ENCODE measurements around the gene CLDN6. TPM values are rescaled to one million over a fixed set of nuclear protein-coding genes. Genes with fewer than 3 reads are reported as not detected.

The CLDN6 gene
- total RNA-seq, 5 donors from 2014 or later (not counting 1 experiment from before 2014, with no cell fraction given), result 0.30 to 1.1 (median 0.85) TPM; not detected in 2

DNA sequence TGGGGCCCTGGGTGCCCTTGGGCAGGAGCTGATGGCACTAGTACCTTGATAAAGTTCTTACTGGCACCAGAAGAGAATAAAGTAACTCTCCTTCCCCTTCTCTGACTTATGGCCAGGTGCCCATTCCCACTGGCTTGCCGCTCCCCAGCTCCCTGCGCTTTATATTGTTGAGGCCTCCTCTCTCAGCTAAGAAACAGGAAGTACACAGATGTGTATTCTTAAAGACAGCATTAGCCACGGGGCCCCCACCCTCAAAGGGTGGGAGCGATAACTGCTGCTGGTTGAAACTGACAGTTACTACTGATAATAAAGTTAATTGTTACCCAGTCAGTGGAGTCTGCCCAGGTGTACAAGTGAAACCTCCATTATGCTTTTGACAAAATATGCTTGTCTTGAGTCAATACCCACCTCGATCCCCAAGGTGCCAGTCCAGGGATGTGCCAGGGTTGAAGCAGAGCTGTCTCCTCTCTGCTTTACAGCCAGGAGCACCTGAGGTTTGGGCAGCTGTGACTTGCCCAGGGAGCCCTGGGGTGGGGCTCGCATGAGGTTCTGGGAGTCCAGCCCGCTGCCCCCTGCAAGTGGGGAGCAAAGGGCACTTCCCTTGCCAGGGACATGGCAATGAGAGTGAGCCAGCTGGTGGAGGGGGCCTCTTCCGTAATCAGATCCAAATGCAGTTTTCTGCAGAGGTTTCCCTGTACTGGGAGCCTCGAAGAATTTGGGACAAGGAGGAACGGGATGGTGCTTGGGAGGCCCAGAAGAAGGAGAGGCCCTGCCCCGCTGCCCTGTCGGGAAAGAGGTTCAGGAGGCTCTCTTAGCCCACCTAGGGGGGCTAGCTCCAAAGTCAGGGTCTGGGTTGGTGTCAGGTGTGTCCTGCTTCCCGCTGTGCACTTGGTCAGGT, 10.7 kb downstream of the CLDN6 start:
- WGBS (ENCODE audit: insufficient coverage), result 64% methylated on average over 8 of the region's 13 CpGs
- H3K27ac ChIP-seq (ENCODE audit: low read length), result no peak overlapping the region
- H3K4me1 ChIP-seq (ENCODE audit: control insufficient read depth in 1 of 2, extremely low read depth in 1 of 2, insufficient read depth in 2 of 2, low read length in 2 of 2), result peaks cover 20 to 41% of the 10 kb centered on the region in 2 experiments
- Mint-ChIP-seq H3K27ac (no peak overlapping the region), H3K36me3 (no peaks in the 10 kb centered on the region), H3K27me3 (peaks cover 0 to 18% of the 10 kb centered on the region in 2 donors), H3K4me3 (peak overlapping the region in 2 of 3 donors; percentile 25 to 78), H3K9me3 (no peaks in the 10 kb centered on the region), H3K4me1 (peaks cover 23 to 32% (median 30%) of the 10 kb centered on the region in 3 donors)
- no peaks in the 10 kb centered on the region for H3K36me3 ChIP-seq (ENCODE audit: control insufficient read depth in 2 of 2, extremely low read depth in 1 of 2, insufficient read depth in 1 of 2, low read length in 1 of 2)
- ChIA-PET CTCF (interaction anchor here in 1 of 2 donors (0.6 to 1.3 kb wide), 4 partner anchors 13 to 96 kb away, joined by 3 to 6 read pairs (median 3); no protein-coding TSS in a partner anchor), POLR2A (no interaction called here)
- DNase-seq (no peak), ATAC-seq (replicated peaks in 1 of 4) (no peak)
- H3K4me3 ChIP-seq (ENCODE audit: control insufficient read depth in 1 of 2, extremely low read depth in 1 of 2, low read length in 1 of 2), result peak overlapping the region in 1 of 2 donors; percentile 62
- H3K9me3 ChIP-seq, result no peaks in the 10 kb centered on the region
- H3K27me3 ChIP-seq (replicated peaks in 1 of 2; ENCODE audit: control insufficient read depth in 2 of 2, extremely low read depth in 1 of 2, insufficient read depth in 2 of 2, low read length in 1 of 2), result peaks cover 0 to 55% of the 10 kb centered on the region in 2 experiments

DNA sequence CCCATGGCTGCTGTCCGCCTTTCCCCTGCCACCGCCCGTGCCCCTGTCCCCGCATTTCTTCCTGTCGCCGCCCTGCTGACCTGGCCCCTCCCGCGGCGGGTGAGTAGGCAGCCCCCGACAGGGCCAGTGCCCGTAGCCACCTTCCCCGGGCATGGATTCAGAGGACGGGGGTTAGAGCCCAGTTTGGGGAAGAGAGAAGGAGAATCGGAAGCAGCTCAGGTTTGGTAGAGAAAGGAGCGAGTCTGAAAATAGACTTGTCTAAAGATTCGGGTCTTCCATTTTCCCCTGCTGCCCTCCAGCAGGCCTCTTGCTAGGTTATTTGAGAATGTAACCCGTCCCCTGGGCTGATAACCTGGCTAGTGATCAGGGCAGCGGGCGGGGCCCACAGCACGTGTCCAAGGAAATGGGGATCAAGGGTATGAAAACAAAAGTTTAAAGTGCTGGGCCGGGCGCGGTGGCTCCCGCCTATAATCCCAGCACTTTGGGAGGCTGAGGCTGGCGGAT, 13.2 kb downstream of the CLDN6 start:
- H3K36me3 Mint-ChIP-seq, result no peaks in the 10 kb centered on the region
- peaks cover 23 to 30% (median 30%) of the 10 kb centered on the region in 3 donors for H3K4me1 Mint-ChIP-seq
- Histone ChIP-seq H3K27ac (ENCODE audit: low read length) (no peak overlapping the region), H3K9me3 (no peaks in the 10 kb centered on the region), H3K4me3 (ENCODE audit: control insufficient read depth in 1 of 2, extremely low read depth in 1 of 2, low read length in 1 of 2) (no peak overlapping the region), H3K27me3 (replicated peaks in 1 of 2; ENCODE audit: control insufficient read depth in 2 of 2, extremely low read depth in 1 of 2, insufficient read depth in 2 of 2, low read length in 1 of 2) (peaks cover 0 to 50% of the 10 kb centered on the region in 2 experiments), H3K36me3 (ENCODE audit: control insufficient read depth in 2 of 2, extremely low read depth in 1 of 2, insufficient read depth in 1 of 2, low read length in 1 of 2) (no peaks in the 10 kb centered on the region), H3K4me1 (ENCODE audit: control insufficient read depth in 1 of 2, extremely low read depth in 1 of 2, insufficient read depth in 2 of 2, low read length in 2 of 2) (peaks cover 20 to 36% of the 10 kb centered on the region in 2 experiments)
- H3K4me3 Mint-ChIP-seq, result peak overlapping the region; percentile 58 to 71 (median 68)
- no peak for DNase-seq
- CTCF ChIA-PET, result interaction anchor here (0.6 to 1.6 kb wide), 3 partner anchors 23 to 27 kb away, joined by 5 to 7 read pairs (median 6); no protein-coding TSS in a partner anchor
- H3K9me3 Mint-ChIP-seq, result no peaks in the 10 kb centered on the region
- 22% methylated on average over 15 of the region's 25 CpGs for WGBS (ENCODE audit: insufficient coverage)
- ATAC-seq (replicated peaks in 1 of 4), result no peak
- no peak overlapping the region for H3K27ac Mint-ChIP-seq
- peaks cover 3 to 20% of the 10 kb centered on the region in 2 donors for H3K27me3 Mint-ChIP-seq
- POLR2A ChIA-PET, result interaction anchor here in 1 of 2 donors (0.7 kb wide), 1 partner anchor 170 kb away, joined by 7 read pairs; no protein-coding TSS in a partner anchor

DNA sequence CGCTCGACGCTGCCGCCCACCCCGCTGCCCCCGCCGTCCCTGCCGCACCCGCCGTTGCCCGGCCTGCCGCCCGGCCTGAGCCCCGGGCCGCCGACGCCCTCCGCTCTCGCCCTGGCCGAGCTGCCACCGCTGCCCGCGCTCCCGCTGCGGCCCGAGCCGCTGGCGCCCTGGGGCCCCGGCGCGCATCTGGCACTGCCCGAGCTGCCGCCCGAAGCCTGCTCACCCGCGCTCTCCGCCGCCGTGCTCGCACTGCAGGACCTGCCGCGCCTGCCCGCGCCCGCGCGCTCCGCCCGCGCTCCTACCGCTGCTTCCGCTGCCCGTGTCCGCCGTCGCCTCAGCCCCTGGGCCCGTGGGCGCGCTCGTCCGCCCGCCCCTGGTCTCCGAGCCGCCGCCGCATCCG, 13.7 kb downstream of the CLDN6 start:
- Mint-ChIP-seq H3K27me3 (peaks cover 3 to 20% of the 10 kb centered on the region in 2 donors), H3K9me3 (no peaks in the 10 kb centered on the region), H3K4me1 (peaks cover 23 to 30% (median 30%) of the 10 kb centered on the region in 3 donors), H3K27ac (no peak overlapping the region), H3K4me3 (peak overlapping the region in 1 of 3 donors; percentile 75), H3K36me3 (no peaks in the 10 kb centered on the region)
- H3K27ac ChIP-seq (ENCODE audit: low read length), result no peak overlapping the region
- ATAC-seq (replicated peaks in 1 of 4) (peak; percentile 1 to 23 (median 12)), DNase-seq (peak in 1 of 35 experiments; percentile 38)
- ChIA-PET POLR2A (interaction anchor here in 1 of 2 donors (0.5 kb wide), 1 partner anchor 18 kb away, joined by 3 read pairs; no protein-coding TSS in a partner anchor), CTCF (interaction anchor here (0.7 to 1.6 kb wide), 7 partner anchors 18 to 177 kb away, joined by 3 to 29 read pairs (median 5); no protein-coding TSS in a partner anchor)
- peaks cover 20 to 36% of the 10 kb centered on the region in 2 experiments for H3K4me1 ChIP-seq (ENCODE audit: control insufficient read depth in 1 of 2, extremely low read depth in 1 of 2, insufficient read depth in 2 of 2, low read length in 2 of 2)
- H3K36me3 ChIP-seq (ENCODE audit: control insufficient read depth in 2 of 2, extremely low read depth in 1 of 2, insufficient read depth in 1 of 2, low read length in 1 of 2), result no peaks in the 10 kb centered on the region
- WGBS (ENCODE audit: insufficient coverage), result under 1% methylated on average over 66 of the region's 67 CpGs
- no peak overlapping the region for H3K4me3 ChIP-seq (ENCODE audit: control insufficient read depth in 1 of 2, extremely low read depth in 1 of 2, low read length in 1 of 2)
- H3K9me3 ChIP-seq, result no peaks in the 10 kb centered on the region
- peaks cover 0 to 48% of the 10 kb centered on the region in 2 experiments for H3K27me3 ChIP-seq (replicated peaks in 1 of 2; ENCODE audit: control insufficient read depth in 2 of 2, extremely low read depth in 1 of 2, insufficient read depth in 2 of 2, low read length in 1 of 2)

DNA sequence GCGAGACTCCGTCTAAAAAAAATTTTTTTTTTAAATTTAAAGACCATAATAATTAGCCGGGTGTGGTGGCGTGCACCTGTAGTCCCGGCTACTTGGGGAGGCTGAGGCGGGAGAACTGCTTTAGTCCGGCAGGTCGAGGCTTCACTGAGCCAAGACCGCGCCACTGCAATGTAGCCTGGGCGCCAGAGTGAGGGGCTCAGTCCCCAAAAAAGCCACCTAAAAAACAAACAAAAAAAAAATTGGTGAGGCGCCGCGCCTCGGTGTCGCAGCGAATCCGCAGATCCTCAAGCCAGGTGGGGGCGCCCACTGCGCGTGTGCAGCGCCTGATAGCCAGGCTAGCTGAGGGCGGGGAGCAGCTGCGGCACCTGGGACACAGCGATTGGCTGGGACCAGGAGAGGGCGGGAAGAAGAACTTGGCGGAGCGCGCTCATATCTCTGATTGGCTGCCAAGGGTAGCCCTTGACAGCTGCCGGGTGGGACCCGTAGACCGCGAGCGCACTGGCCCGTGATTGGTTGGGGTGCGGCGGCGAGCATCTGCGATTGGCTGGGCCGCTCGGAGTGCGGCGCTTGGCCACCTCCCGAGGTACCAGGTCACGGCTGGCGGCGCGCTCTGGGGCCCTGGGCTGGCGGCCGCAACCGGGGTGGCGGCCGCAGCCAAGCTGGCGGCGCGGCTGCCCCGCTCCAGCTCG, 14.3 kb downstream of the CLDN6 start:
- 7% methylated on average over 51 of the region's 58 CpGs for WGBS (ENCODE audit: insufficient coverage)
- POLR2A ChIA-PET, result interaction anchor here in 1 of 2 donors (0.5 kb wide), 1 partner anchor 18 kb away, joined by 3 read pairs; no protein-coding TSS in a partner anchor
- H3K9me3 ChIP-seq, result no peaks in the 10 kb centered on the region
- peaks cover 0 to 52% of the 10 kb centered on the region in 2 experiments for H3K27me3 ChIP-seq (replicated peaks in 1 of 2; ENCODE audit: control insufficient read depth in 2 of 2, extremely low read depth in 1 of 2, insufficient read depth in 2 of 2, low read length in 1 of 2)
- DNase-seq (peak; percentile 82 to 98 (median 95)), ATAC-seq (replicated peaks in 1 of 4) (peak; percentile 97 to 99 (median 98))
- Mint-ChIP-seq H3K27ac (no peak overlapping the region), H3K27me3 (peaks cover 3 to 20% of the 10 kb centered on the region in 2 donors), H3K36me3 (no peaks in the 10 kb centered on the region), H3K9me3 (no peaks in the 10 kb centered on the region), H3K4me1 (peaks cover 21 to 28% (median 28%) of the 10 kb centered on the region in 3 donors), H3K4me3 (peak overlapping the region; percentile 60 to 75 (median 72))
- no peak overlapping the region for H3K4me3 ChIP-seq (ENCODE audit: control insufficient read depth in 1 of 2, extremely low read depth in 1 of 2, low read length in 1 of 2)
- H3K36me3 ChIP-seq (ENCODE audit: control insufficient read depth in 2 of 2, extremely low read depth in 1 of 2, insufficient read depth in 1 of 2, low read length in 1 of 2), result no peaks in the 10 kb centered on the region
- peaks cover 19 to 30% of the 10 kb centered on the region in 2 experiments for H3K4me1 ChIP-seq (ENCODE audit: control insufficient read depth in 1 of 2, extremely low read depth in 1 of 2, insufficient read depth in 2 of 2, low read length in 2 of 2)
- CTCF ChIA-PET, result interaction anchor here (0.6 to 1.6 kb wide), 9 partner anchors 19 to 177 kb away, joined by 3 to 29 read pairs (median 3); no protein-coding TSS in a partner anchor
- H3K27ac ChIP-seq (ENCODE audit: low read length), result no peak overlapping the region

DNA sequence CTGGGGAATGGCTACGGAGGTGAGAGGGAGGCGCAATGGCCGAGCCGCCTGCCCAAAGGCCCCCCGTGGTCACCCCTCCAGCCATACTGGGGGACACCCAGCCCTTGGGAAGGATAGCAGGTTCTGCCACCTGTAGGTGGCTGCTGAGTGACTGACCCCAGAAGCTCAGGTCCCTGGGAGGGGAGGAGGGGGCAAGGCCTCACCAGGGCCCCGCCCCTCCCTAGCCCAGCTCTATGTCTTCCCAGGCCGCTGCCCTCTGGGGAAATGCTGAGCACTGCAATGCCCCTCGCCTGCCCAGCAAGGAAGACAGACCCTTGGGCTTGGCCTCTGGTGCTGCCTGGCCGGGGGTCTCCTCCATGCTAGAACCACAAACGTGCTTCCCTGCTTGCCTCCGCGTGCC, 16.7 kb downstream of the CLDN6 start:
- Mint-ChIP-seq H3K27me3 (peaks cover 3 to 13% of the 10 kb centered on the region in 2 donors), H3K27ac (no peak overlapping the region), H3K9me3 (no peaks in the 10 kb centered on the region), H3K4me1 (peaks cover 0 to 5% (median 5%) of the 10 kb centered on the region in 3 donors), H3K4me3 (no peak overlapping the region), H3K36me3 (no peaks in the 10 kb centered on the region)
- peaks cover 0 to 54% of the 10 kb centered on the region in 2 experiments for H3K27me3 ChIP-seq (replicated peaks in 1 of 2; ENCODE audit: control insufficient read depth in 2 of 2, extremely low read depth in 1 of 2, insufficient read depth in 2 of 2, low read length in 1 of 2)
- no peak for ATAC-seq (replicated peaks in 1 of 4)
- no peak for DNase-seq
- peaks cover 0 to 9% of the 10 kb centered on the region in 2 experiments for H3K4me1 ChIP-seq (ENCODE audit: control insufficient read depth in 1 of 2, extremely low read depth in 1 of 2, insufficient read depth in 2 of 2, low read length in 2 of 2)
- no peaks in the 10 kb centered on the region for H3K36me3 ChIP-seq (ENCODE audit: control insufficient read depth in 2 of 2, extremely low read depth in 1 of 2, insufficient read depth in 1 of 2, low read length in 1 of 2)
- H3K4me3 ChIP-seq (ENCODE audit: control insufficient read depth in 1 of 2, extremely low read depth in 1 of 2, low read length in 1 of 2), result no peak overlapping the region
- POLR2A ChIA-PET, result interaction anchor here in 1 of 2 donors (0.6 kb wide), 1 partner anchor 155 kb away, joined by 3 read pairs; no protein-coding TSS in a partner anchor
- CTCF ChIA-PET, result no interaction called here
- H3K27ac ChIP-seq (ENCODE audit: low read length), result no peak overlapping the region
- H3K9me3 ChIP-seq, result no peaks in the 10 kb centered on the region
- 68% methylated on average over 9 of the region's 12 CpGs for WGBS (ENCODE audit: insufficient coverage)

Data from T-cell (primary cell).